ENCODE results near the gene TMPRSS3.

TMPRSS3 gene

GRCh38 chr21:42369821-42370220 is 26.0 kb downstream of the TMPRSS3 start:
- no peak for DNase-seq

- DNase-seq: no peak
Observed at GRCh38 chr21:42367367-42368165, 28.3 kb downstream of the TMPRSS3 start.

GRCh38 chr21:42366292-42367010 is 29.4 kb downstream of the TMPRSS3 start, which contains the start of gene TFF1:
Gene TFF1, minus strand, starts transcription at chr21:42366535. Its CDS starts 40 bp downstream, at chr21:42366495.
- DNase-seq: no peak

GRCh38 chr21:42365770-42366169 is 30.1 kb downstream of the TMPRSS3 start:
- DNase-seq: no peak

GRCh38 chr21:42364304-42364865 is 31.5 kb downstream of the TMPRSS3 start:
- DNase-seq: no peak

GRCh38 chr21:42363312-42363711 is 32.5 kb downstream of the TMPRSS3 start:
- no peak for DNase-seq

GRCh38 chr21:42362700-42363099 is 33.2 kb downstream of the TMPRSS3 start:
- no peak for DNase-seq

GRCh38 chr21:42362198-42362597 is 33.7 kb downstream of the TMPRSS3 start:
- DNase-seq: no peak

- no peak for DNase-seq
Observed at GRCh38 chr21:42361286-42361685, 34.6 kb downstream of the TMPRSS3 start.

- no peak for DNase-seq
Observed at GRCh38 chr21:42360317-42360716, 35.5 kb downstream of the TMPRSS3 start.

GRCh38 chr21:42358937-42359336 is 36.9 kb downstream of the TMPRSS3 start:
- no peak for DNase-seq

- no peak for DNase-seq
Observed at GRCh38 chr21:42358261-42358660, 37.6 kb downstream of the TMPRSS3 start.

- DNase-seq: no peak
Observed at GRCh38 chr21:42357307-42357706, 38.5 kb downstream of the TMPRSS3 start.

GRCh38 chr21:42356650-42357049 is 39.2 kb downstream of the TMPRSS3 start:
- DNase-seq: no peak

- no peak for DNase-seq
Observed at GRCh38 chr21:42356046-42356445, 39.8 kb downstream of the TMPRSS3 start.

- DNase-seq: no peak
Observed at GRCh38 chr21:42353623-42354022, 42.2 kb downstream of the TMPRSS3 start.

GRCh38 chr21:42352441-42353095 is 43.3 kb downstream of the TMPRSS3 start:
- DNase-seq: no peak

GRCh38 chr21:42351626-42352440 is 44.0 kb downstream of the TMPRSS3 start:
- no peak for DNase-seq

- no peak for DNase-seq
Observed at GRCh38 chr21:42350927-42351426, 44.9 kb downstream of the TMPRSS3 start, which contains the start of gene TFF2. Gene TFF2, minus strand, starts transcription at chr21:42350994. Its CDS starts 37 bp downstream, at chr21:42350957.

- DNase-seq: no peak
Observed at GRCh38 chr21:42350318-42350910, 45.4 kb downstream of the TMPRSS3 start.

Measured in effector CD4-positive, alpha-beta T cell (primary cell).